GM15510 (cell line): ENCODE measurements around the gene BICDL2.

ENCODE experiments used
- POLR2A ChIP-seq: IDR thresholded peaks from 3 replicates; pipeline ENCODE4 v1.6.1; 2011; ENCODE audit warnings: borderline replicate concordance; ENCODE audit not compliant: insufficient read length; ENCODE audit errors: extremely low read depth

BICDL2 gene

GRCh38 chr16:3065069-3065741 lies 28.5 kb upstream of the BICDL2 start, which contains the start of gene IL32:
IL32 (plus strand) TSS chr16:3065640; CDS start chr16:3065812, 172 bp downstream.
- TF ChIP-seq POLR2A: no peak

GRCh38 chr16:3063625-3064386 lies 27.1 kb upstream of the BICDL2 start:
- TF ChIP-seq POLR2A: no peak

- TF ChIP-seq POLR2A: no peak
Measured at GRCh38 chr16:3062553-3062952, 25.8 kb upstream of the BICDL2 start.

- no peak for TF ChIP-seq POLR2A
Measured at GRCh38 chr16:3060339-3061127, 23.8 kb upstream of the BICDL2 start.

- TF ChIP-seq POLR2A: no peak
Measured at GRCh38 chr16:3059723-3060242, 23.0 kb upstream of the BICDL2 start.

GRCh38 chr16:3059041-3059722 lies 22.4 kb upstream of the BICDL2 start:
- peak; percentile 71 for TF ChIP-seq POLR2A

GRCh38 chr16:3058139-3059030 lies 21.6 kb upstream of the BICDL2 start:
- no peak for TF ChIP-seq POLR2A

- TF ChIP-seq POLR2A: no peak
Measured at GRCh38 chr16:3057181-3058138, 20.7 kb upstream of the BICDL2 start.

- TF ChIP-seq POLR2A: no peak
Measured at GRCh38 chr16:3056336-3057180, 19.8 kb upstream of the BICDL2 start.

- TF ChIP-seq POLR2A: no peak
Measured at GRCh38 chr16:3054965-3055733, 18.4 kb upstream of the BICDL2 start.

GRCh38 chr16:3051494-3051893 lies 14.8 kb upstream of the BICDL2 start:
- no peak for TF ChIP-seq POLR2A

- no peak for TF ChIP-seq POLR2A
Measured at GRCh38 chr16:3051009-3051408, 14.3 kb upstream of the BICDL2 start.
